H1 (cell line): ENCODE data around the gene EVI2A. TPM values are rescaled to one million over a fixed set of nuclear protein-coding genes. Genes with fewer than 3 reads are reported as not detected.

Experiments used
- CTCF ChIA-PET: fragments of 300-600 bp; sonication (Branson Sonifier 250); formaldehyde crosslinking; loops from one replicate; lab custom pipeline; 2021; ENCODE audit not compliant: partially characterized antibody; lab: Charles Lee
- POLR2A ChIA-PET: fragments of 300-600 bp; sonication (Branson Sonifier 250); formaldehyde crosslinking; loops from one replicate; lab custom pipeline; 2021; ENCODE audit warnings: inconsistent platforms; ENCODE audit not compliant: partially characterized antibody; lab: Charles Lee
- DNase-seq, 2 experiments: peaks; one replicate each; pipeline versions ENCODE4 v3.0.0 to v3.0.0-alpha.2; 2010 to 2022; ENCODE audit warnings: low spot score in 2 of 2, low read depth in 1 of 2, mixed read lengths in 1 of 2
- FAIRE-seq: peaks from 2 replicates; lab custom pipeline; 2011; peaks lifted over from hg19 to GRCh38; lab: Jason Lieb, UNC
- H2AFZ ChIP-seq: 2 replicates; pipeline ENCODE4 v1.8.1; 2012; ENCODE audit warnings: low read length, inconsistent platforms
- H2AK5ac ChIP-seq: 2 replicates; pipeline ENCODE4 v1.6.1; 2013; ENCODE audit warnings: low read depth, low read length
- H2BK120ac ChIP-seq: replicated peaks from 2 replicates; pipeline ENCODE3; 2013; ENCODE audit warnings: low read depth, low read length, inconsistent platforms
- H2BK12ac ChIP-seq: 2 replicates; pipeline ENCODE4 v1.6.1; 2013; ENCODE audit warnings: low read depth, low read length
- H2BK15ac ChIP-seq: 2 replicates; pipeline ENCODE4 v1.6.1; 2013; ENCODE audit warnings: low read length
- H2BK20ac ChIP-seq: 2 replicates; pipeline ENCODE4 v1.6.1; 2013; ENCODE audit warnings: low read length
- H2BK5ac ChIP-seq: 2 replicates; pipeline ENCODE4 v1.6.1; 2013; ENCODE audit warnings: low read depth, low read length
- H3K14ac ChIP-seq: 2 replicates; pipeline ENCODE4 v1.6.1; 2013; ENCODE audit warnings: inconsistent platforms; ENCODE audit not compliant: insufficient read length
- H3K18ac ChIP-seq: 2 replicates; pipeline ENCODE4 v1.6.1; 2013; ENCODE audit warnings: low read length; ENCODE audit errors: extremely low read depth
- H3K23ac ChIP-seq: 2 replicates; pipeline ENCODE4 v1.6.1; 2013; ENCODE audit warnings: inconsistent platforms; ENCODE audit not compliant: insufficient read length
- H3K23me2 ChIP-seq: 2 replicates; pipeline ENCODE4 v1.6.1; 2013; ENCODE audit warnings: low read depth, low read length
- H3K27ac ChIP-seq: 2 replicates; pipeline ENCODE4 v1.6.1; 2011; ENCODE audit warnings: low read depth, low read length, inconsistent platforms
- H3K27me3 ChIP-seq, 4 experiments: replicated peaks in 1 of 4; 1 replicate in 1 of 4; 2 replicates in 3 of 4; pipeline versions ENCODE4 v1.6.1 to v1.8.1; 2011 to 2013; ENCODE audit warnings: low read length in 3 of 4, mild to moderate bottlenecking in 3 of 4, inconsistent platforms in 2 of 4, mixed read lengths in 2 of 4, moderate library complexity in 1 of 4; ENCODE audit not compliant: control insufficient read depth in 3 of 4, insufficient read depth in 3 of 4; ENCODE audit errors: extremely low read depth in 1 of 4
- H3K36me3 ChIP-seq, 4 experiments: 2 replicates each; pipeline versions ENCODE4 v1.6.1 to v1.8.1; 2011 to 2013; ENCODE audit warnings: mild to moderate bottlenecking in 4 of 4, low read length in 3 of 4, moderate library complexity in 2 of 4, control low read depth in 1 of 4, inconsistent platforms in 1 of 4; ENCODE audit not compliant: insufficient read depth in 4 of 4, control insufficient read depth in 2 of 4
- H3K4ac ChIP-seq: replicated peaks from 2 replicates; pipeline ENCODE3; 2013; ENCODE audit warnings: low read length, low read depth, mixed read lengths, inconsistent platforms; ENCODE audit not compliant: insufficient read length
- H3K4me1 ChIP-seq, 4 experiments: replicated peaks in 1 of 4; 1 replicate in 1 of 4; 2 replicates in 3 of 4; pipeline versions ENCODE4 v1.6.1 to v1.8.1; 2011 to 2013; ENCODE audit warnings: low read length in 3 of 4, inconsistent platforms in 2 of 4, mixed read lengths in 1 of 4; ENCODE audit not compliant: insufficient read depth in 4 of 4, control insufficient read depth in 3 of 4
- H3K4me2 ChIP-seq, 2 experiments: 2 replicates each; pipeline versions ENCODE4 v1.6.1 to v1.8.1; 2011 to 2013; ENCODE audit warnings: low read depth in 2 of 2, low read length in 2 of 2, control low read depth in 1 of 2, inconsistent platforms in 1 of 2, mild to moderate bottlenecking in 1 of 2; ENCODE audit not compliant: insufficient read depth in 1 of 2
- H3K4me3 ChIP-seq, 4 experiments: fragments of 200-600, 300-600 bp in 1 of 4; sonication (generic), shearing (Covaris generic), sonication (Bioruptor Twin) in 1 of 4; 2 replicates each; pipeline versions ENCODE4 v1.5.1 to v1.8.1; 2011 to 2016; ENCODE audit warnings: low read length in 4 of 4, low read depth in 3 of 4, control low read depth in 2 of 4, inconsistent platforms in 2 of 4, mild to moderate bottlenecking in 2 of 4, mixed read lengths in 1 of 4, moderate library complexity in 1 of 4; ENCODE audit not compliant: insufficient read depth in 2 of 4; ENCODE audit errors: extremely low read depth in 1 of 4
- H3K56ac ChIP-seq: replicated peaks from 2 replicates; pipeline ENCODE3; 2013; ENCODE audit warnings: low read depth, mild to moderate bottlenecking, mixed read lengths, low read length, inconsistent platforms; ENCODE audit not compliant: insufficient read length
- H3K79me1 ChIP-seq: 2 replicates; pipeline ENCODE4 v1.6.1; 2013; ENCODE audit warnings: low read depth, low read length, control low read depth
- H3K79me2 ChIP-seq, 2 experiments: 2 replicates each; pipeline versions ENCODE4 v1.6.1 to v1.8.1; 2012 to 2013; ENCODE audit warnings: low read length in 2 of 2, mild to moderate bottlenecking in 2 of 2, inconsistent platforms in 1 of 2; ENCODE audit not compliant: insufficient read depth in 2 of 2, control insufficient read depth in 1 of 2
- H3K9ac ChIP-seq, 4 experiments: replicated peaks in 1 of 4; 1 replicate in 1 of 4; 2 replicates in 3 of 4; pipeline versions ENCODE4 v1.6.1 to v1.8.1; 2011 to 2013; ENCODE audit warnings: low read depth in 3 of 4, low read length in 3 of 4, control low read depth in 2 of 4, mild to moderate bottlenecking in 2 of 4, moderate library complexity in 2 of 4, inconsistent platforms in 1 of 4; ENCODE audit errors: extremely low read depth in 1 of 4
- H3K9me3 ChIP-seq, 2 experiments: 2 replicates each; pipeline versions ENCODE4 v1.6.1 to v1.8.1; 2012 to 2013; ENCODE audit warnings: mild to moderate bottlenecking in 2 of 2, moderate library complexity in 2 of 2, control low read depth in 1 of 2, inconsistent platforms in 1 of 2, low read depth in 1 of 2, low read length in 1 of 2, mixed read lengths in 1 of 2; ENCODE audit not compliant: insufficient read depth in 2 of 2
- H4K20me1 ChIP-seq, 2 experiments: replicated peaks in 1 of 2; 2 replicates each; pipeline versions ENCODE3 to v1.8.1; 2011 to 2013; ENCODE audit warnings: inconsistent platforms in 2 of 2, low read length in 2 of 2, mild to moderate bottlenecking in 1 of 2; ENCODE audit not compliant: insufficient read depth in 2 of 2, control insufficient read depth in 1 of 2
- H4K5ac ChIP-seq: 2 replicates; pipeline ENCODE4 v1.6.1; 2013; ENCODE audit warnings: low read length, low read depth, mixed read lengths, inconsistent platforms; ENCODE audit not compliant: insufficient read length
- H4K8ac ChIP-seq: 2 replicates; pipeline ENCODE4 v1.8.0; 2013; ENCODE audit warnings: mild to moderate bottlenecking, moderate library complexity, low read length, inconsistent platforms; ENCODE audit not compliant: insufficient read depth; ENCODE audit errors: extremely low read depth
- H4K91ac ChIP-seq: replicated peaks from 2 replicates; pipeline ENCODE3; 2013; ENCODE audit warnings: low read length, mixed read lengths, inconsistent platforms; ENCODE audit not compliant: insufficient read length
- BRCA1 ChIP-seq: IDR thresholded peaks from 2 replicates; pipeline ENCODE4 v1.6.1; 2012; ENCODE audit warnings: low read depth, low read length, improper control_type of control experiment
- EP300 ChIP-seq, 2 experiments: IDR thresholded peaks; 1 replicate in 1 of 2; 2 replicates in 1 of 2; pipeline ENCODE4 v1.6.1; 2011 to 2012; ENCODE audit warnings: low read depth in 2 of 2, low read length in 2 of 2, mild to moderate bottlenecking in 2 of 2, borderline replicate concordance in 1 of 2, inconsistent platforms in 1 of 2, moderate library complexity in 1 of 2
- GTF2F1 ChIP-seq: IDR thresholded peaks from 2 replicates; pipeline ENCODE4 v1.6.1; 2012; ENCODE audit warnings: low read depth, low read length, improper control_type of control experiment, borderline replicate concordance
- JUN ChIP-seq: IDR thresholded peaks from 2 replicates; pipeline ENCODE4 v1.6.1; 2011; ENCODE audit warnings: low read depth, mild to moderate bottlenecking, improper control_type of control experiment, low read length
- KDM4A ChIP-seq: IDR thresholded peaks from one replicate; pipeline ENCODE4 v1.7.1; 2012; ENCODE audit warnings: low read depth, mild to moderate bottlenecking, moderate library complexity, low read length, inconsistent platforms; ENCODE audit not compliant: severe bottlenecking
- POU5F1 ChIP-seq: IDR thresholded peaks from 2 replicates; pipeline ENCODE4 v1.6.1; 2011; ENCODE audit warnings: low read depth, mild to moderate bottlenecking, low read length, moderate library complexity
- SP4 ChIP-seq: IDR thresholded peaks from 2 replicates; pipeline ENCODE4 v1.6.1; 2012; ENCODE audit warnings: low read length, inconsistent platforms
- TCF12 ChIP-seq: IDR thresholded peaks from 2 replicates; pipeline ENCODE4 v1.6.1; 2011; ENCODE audit warnings: low read depth, mild to moderate bottlenecking, low read length
- TEAD4 ChIP-seq: IDR thresholded peaks from 2 replicates; pipeline ENCODE4 v1.6.1; 2012; ENCODE audit warnings: low read depth, low read length, inconsistent platforms, mixed read lengths
- ZNF274 ChIP-seq: IDR thresholded peaks from 2 replicates; pipeline ENCODE4 v1.7.0; 2012; ENCODE audit warnings: low read length, borderline replicate concordance; ENCODE audit errors: extremely low read depth
- WGBS, 2 experiments: shearing (Covaris generic) in 1 of 2; methylation state at CpG; one replicate each; pipeline versions ENCODE4 v1.1.6 to v1.1.7; 2013 to 2015; ENCODE audit warnings: low lambda C conversion rate in 2 of 2, mixed read lengths in 2 of 2, inconsistent platforms in 1 of 2, low coverage in 1 of 2, missing lambda C conversion rate in 1 of 2; ENCODE audit not compliant: insufficient replicate concordance in 2 of 2, insufficient coverage in 1 of 2, insufficient read length in 1 of 2; ENCODE audit errors: extremely low coverage in 1 of 2, missing lambda C conversion rate in 1 of 2; 5-methylcytosine and 5-hydroxymethylcytosine counted together
- polyA plus RNA-seq, 7 experiments: library from polyadenylated mRNA; depleted of rRNA in 3 of 7; stranded (reverse) in 5 of 7; unstranded in 2 of 7; fragments of >200 nt in 5 of 7; fragments of 200-250 nt in 2 of 7; gene quantifications; 1 replicate in 5 of 7; 2 replicates in 1 of 7; 4 replicates in 1 of 7; pipeline versions ENCODE4 v1.2.1 to v1.2.3, GENCODE V29; 2011 to 2013; ENCODE audit warnings: missing spikeins in 2 of 7, mixed read lengths in 2 of 7
- total RNA-seq: library from RNA; stranded (reverse); fragmentation: NEBNext Ultra II Directional; extraction: Animal tissue kit (Norgen Biotek cat#: 25700); gene quantifications from 2 replicates; pipeline ENCODE4 v1.2.1, GENCODE V29; 2021
- TF ChIP-seq, protein P1 (sequence below): IDR thresholded peaks from 2 replicates; pipeline ENCODE4 v1.6.1; 2012; ENCODE audit warnings: low read length, inconsistent platforms
- TF ChIP-seq, protein P2 (sequence below): IDR thresholded peaks from 2 replicates; pipeline ENCODE4 v1.6.1; 2011; ENCODE audit warnings: low read length, improper control_type of control experiment

EVI2A gene
- total and polyA plus RNA-seq, 2 of the 8 experiments (the other 6 are each of a cell fraction or from before 2014, with no cell fraction given), result not detected

DNA sequence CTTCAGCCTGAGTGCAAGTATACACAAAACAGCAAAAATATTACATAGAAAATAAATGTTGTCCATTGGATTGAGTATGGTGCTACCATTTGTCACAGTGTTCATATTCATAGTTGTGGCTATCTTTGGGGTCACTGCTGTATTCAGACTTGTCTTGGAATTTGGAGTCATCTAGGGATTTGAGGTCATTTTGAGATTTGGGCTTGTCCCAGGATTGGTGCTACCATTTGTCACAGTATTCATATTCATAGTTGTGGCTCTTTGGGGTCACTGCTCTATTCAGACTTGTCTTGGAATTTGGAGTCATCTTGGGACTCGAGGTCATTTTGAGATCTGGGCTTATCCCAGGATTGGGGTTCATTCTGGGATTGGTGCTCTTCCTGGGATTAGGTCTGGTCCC, 49.2 kb downstream of the EVI2A start:
- peaks cover 0 to 4% (median 1%) of the 10 kb centered on the region in 4 experiments; a peak in 4 of 7 replicates for H3K4me1 ChIP-seq
- no peaks in the 10 kb centered on the region for H3K79me1 ChIP-seq
- H2AK5ac ChIP-seq, result no peak overlapping the region
- no peak overlapping the region for H2BK12ac ChIP-seq
- peaks cover 0 to 1% (median 0%) of the 10 kb centered on the region in 4 experiments; a peak in 1 of 7 replicates for H3K27me3 ChIP-seq
- no peaks in the 10 kb centered on the region for H3K79me2 ChIP-seq
- H3K14ac ChIP-seq, result no peak overlapping the region
- no peak overlapping the region for H4K91ac ChIP-seq
- H2AFZ ChIP-seq, result no peak overlapping the region
- H3K4me2 ChIP-seq, result no peak overlapping the region
- H3K9me3 ChIP-seq, result no peaks in the 10 kb centered on the region
- H3K36me3 ChIP-seq, result peaks cover 0 to 6% (median 2%) of the 10 kb centered on the region in 4 experiments; a peak in 2 of 8 replicates
- H4K20me1 ChIP-seq, result no peaks in the 10 kb centered on the region
- no peak overlapping the region for H2BK15ac ChIP-seq
- no peak overlapping the region for H3K23ac ChIP-seq
- H2BK20ac ChIP-seq, result no peak overlapping the region
- no peak overlapping the region for H3K4me3 ChIP-seq
- H3K9ac ChIP-seq, result no peak overlapping the region
- H3K27ac ChIP-seq, result no peak overlapping the region
- no peak overlapping the region for H2BK120ac ChIP-seq
- CTCF ChIA-PET, result no interaction called here
- 91% methylated on average over 1 of the region's 1 CpG; no CpG with 5 or more reads in 1 of the 2 experiments for WGBS, 2 experiments
- H3K23me2 ChIP-seq, result no peaks in the 10 kb centered on the region
- POLR2A ChIA-PET, result no interaction called here
- no peak for FAIRE-seq
- no peak overlapping the region for H3K4ac ChIP-seq
- no peak overlapping the region for H4K5ac ChIP-seq
- no peak overlapping the region for H4K8ac ChIP-seq
- H2BK5ac ChIP-seq, result no peak overlapping the region
- no peak for DNase-seq
- no peak overlapping the region for H3K56ac ChIP-seq
- H3K18ac ChIP-seq, result no peak overlapping the region
- no peak for TF ChIP-seq POU5F1
- no peak for TF ChIP-seq BRCA1
- TF ChIP-seq, protein P1, sequence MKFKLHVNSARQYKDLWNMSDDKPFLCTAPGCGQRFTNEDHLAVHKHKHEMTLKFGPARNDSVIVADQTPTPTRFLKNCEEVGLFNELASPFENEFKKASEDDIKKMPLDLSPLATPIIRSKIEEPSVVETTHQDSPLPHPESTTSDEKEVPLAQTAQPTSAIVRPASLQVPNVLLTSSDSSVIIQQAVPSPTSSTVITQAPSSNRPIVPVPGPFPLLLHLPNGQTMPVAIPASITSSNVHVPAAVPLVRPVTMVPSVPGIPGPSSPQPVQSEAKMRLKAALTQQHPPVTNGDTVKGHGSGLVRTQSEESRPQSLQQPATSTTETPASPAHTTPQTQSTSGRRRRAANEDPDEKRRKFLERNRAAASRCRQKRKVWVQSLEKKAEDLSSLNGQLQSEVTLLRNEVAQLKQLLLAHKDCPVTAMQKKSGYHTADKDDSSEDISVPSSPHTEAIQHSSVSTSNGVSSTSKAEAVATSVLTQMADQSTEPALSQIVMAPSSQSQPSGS, result no peak
- TF ChIP-seq TEAD4, result no peak
- TF ChIP-seq, protein P2, sequence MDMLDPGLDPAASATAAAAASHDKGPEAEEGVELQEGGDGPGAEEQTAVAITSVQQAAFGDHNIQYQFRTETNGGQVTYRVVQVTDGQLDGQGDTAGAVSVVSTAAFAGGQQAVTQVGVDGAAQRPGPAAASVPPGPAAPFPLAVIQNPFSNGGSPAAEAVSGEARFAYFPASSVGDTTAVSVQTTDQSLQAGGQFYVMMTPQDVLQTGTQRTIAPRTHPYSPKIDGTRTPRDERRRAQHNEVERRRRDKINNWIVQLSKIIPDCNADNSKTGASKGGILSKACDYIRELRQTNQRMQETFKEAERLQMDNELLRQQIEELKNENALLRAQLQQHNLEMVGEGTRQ, result no peak
- no peak for TF ChIP-seq TCF12
- TF ChIP-seq KDM4A, result no peak
- TF ChIP-seq SP4, result no peak
- no peak for TF ChIP-seq ZNF274
- no peak for TF ChIP-seq JUN
- TF ChIP-seq GTF2F1, result no peak
- no peak for TF ChIP-seq EP300 (IDR thresholded peaks at IDR 0.05; ENCODE audit: borderline replicate concordance in 1 of 2, low read depth in 2 of 2, low read length in 2 of 2)
